Measurements from ENCODE around the gene ENDOG. TPM values are rescaled to one million over a fixed set of nuclear protein-coding genes. Genes with fewer than 3 reads are reported as not detected.
A peak's percentile ranks its signal among the peaks of the same experiment; 100 is the strongest.

ENDOG gene
- total RNA-seq, 1 donor from 2014 or later, result 54.0 TPM

DNA sequence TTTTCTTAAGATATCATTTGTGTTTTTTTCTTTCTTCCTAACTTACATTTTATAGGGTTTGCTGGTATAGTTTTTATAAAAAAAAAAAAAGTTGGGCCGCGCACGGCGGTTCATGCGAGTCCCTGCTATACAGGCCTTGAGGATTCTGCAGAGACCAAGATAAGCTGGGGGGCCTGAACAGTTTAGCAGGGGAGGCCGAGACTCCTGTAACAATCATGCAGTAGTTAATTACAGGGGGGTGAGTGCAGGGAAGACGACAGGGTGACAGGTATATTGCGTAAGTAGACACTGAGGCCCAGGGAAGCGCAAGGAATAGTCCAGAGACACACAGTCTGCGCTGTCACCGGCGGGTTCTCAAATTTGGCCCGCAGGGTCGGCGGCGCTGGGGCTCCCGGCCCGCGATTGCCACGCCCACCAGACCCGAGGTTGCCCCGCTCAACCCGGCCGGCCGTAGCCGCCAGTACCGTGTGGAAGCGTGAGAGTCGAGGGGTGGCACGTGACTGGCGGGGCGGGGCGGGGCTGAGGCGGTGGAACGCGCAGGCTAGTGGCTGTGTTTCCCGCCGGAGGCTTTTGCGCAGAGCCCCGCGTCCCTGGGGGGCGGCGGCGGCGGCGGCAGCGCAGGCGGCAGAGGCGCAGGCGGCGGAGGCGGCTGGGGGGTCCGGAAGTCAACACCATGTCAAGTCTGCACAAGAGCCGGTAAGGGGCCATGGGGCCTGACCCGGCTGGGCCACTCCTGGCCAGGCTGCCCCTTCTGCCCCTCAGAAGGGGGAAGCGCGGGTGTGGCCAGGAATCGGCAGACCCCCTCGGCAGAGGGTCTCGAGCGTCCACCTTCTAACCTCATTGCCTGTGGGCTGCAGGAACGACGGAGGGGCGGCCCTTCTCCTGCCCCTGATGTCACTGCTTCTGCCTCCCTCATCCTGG lies 31.4 kb upstream of the ENDOG start, which contains the start of gene TBC1D13:
Gene TBC1D13, plus strand, starts transcription at position 573 of the 921 bp plus-strand sequence. Its CDS starts 101 bp downstream, at position 674.
- H3K27me3 ChIP-seq (ENCODE audit: control insufficient read depth, insufficient read depth, low read length), result no peaks in the 10 kb centered on the region
- peak within 1 kb of the TSS; percentile 100 for H3K4me3 ChIP-seq (ENCODE audit: low read depth, low read length)
- DNase-seq (ENCODE audit: low read depth) (peak; percentile 29), FAIRE-seq (no peak)
- peaks cover 8% of the 10 kb centered on the region for H3K36me3 ChIP-seq (ENCODE audit: control insufficient read depth, insufficient read depth, low read length)
- TF ChIP-seq, protein P1, sequence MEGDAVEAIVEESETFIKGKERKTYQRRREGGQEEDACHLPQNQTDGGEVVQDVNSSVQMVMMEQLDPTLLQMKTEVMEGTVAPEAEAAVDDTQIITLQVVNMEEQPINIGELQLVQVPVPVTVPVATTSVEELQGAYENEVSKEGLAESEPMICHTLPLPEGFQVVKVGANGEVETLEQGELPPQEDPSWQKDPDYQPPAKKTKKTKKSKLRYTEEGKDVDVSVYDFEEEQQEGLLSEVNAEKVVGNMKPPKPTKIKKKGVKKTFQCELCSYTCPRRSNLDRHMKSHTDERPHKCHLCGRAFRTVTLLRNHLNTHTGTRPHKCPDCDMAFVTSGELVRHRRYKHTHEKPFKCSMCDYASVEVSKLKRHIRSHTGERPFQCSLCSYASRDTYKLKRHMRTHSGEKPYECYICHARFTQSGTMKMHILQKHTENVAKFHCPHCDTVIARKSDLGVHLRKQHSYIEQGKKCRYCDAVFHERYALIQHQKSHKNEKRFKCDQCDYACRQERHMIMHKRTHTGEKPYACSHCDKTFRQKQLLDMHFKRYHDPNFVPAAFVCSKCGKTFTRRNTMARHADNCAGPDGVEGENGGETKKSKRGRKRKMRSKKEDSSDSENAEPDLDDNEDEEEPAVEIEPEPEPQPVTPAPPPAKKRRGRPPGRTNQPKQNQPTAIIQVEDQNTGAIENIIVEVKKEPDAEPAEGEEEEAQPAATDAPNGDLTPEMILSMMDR (IDR thresholded peaks at IDR 0.05; ENCODE audit: insufficient read depth, low read length, severe bottlenecking), result no peak

DNA sequence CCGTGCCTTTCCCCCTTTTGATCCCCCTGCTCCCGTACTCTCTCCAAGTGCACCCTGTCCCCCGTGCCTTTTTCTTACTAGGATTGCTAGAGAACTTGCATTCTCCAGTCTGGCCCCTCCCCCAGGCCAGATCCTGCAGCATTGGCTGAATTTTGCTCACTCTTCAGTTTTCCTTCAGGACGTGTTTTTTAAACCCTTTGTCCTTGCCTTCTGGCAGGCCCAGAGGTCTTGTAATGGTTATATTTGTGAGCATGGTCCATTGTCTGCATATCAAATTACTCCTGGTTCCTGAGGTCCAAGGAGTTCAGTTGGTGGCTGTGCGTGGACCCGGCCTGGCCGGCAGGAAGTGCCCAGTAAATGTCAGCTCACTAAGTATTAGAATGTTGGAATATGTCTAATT lies 30.6 kb upstream of the ENDOG start:
- TF ChIP-seq, protein P1 (IDR thresholded peaks at IDR 0.05; ENCODE audit: insufficient read depth, low read length, severe bottlenecking), result no peak
- H3K27me3 ChIP-seq (ENCODE audit: control insufficient read depth, insufficient read depth, low read length), result no peaks in the 10 kb centered on the region
- H3K36me3 ChIP-seq (ENCODE audit: control insufficient read depth, insufficient read depth, low read length), result peaks cover 13% of the 10 kb centered on the region
- peak overlapping the region; percentile 100 for H3K4me3 ChIP-seq (ENCODE audit: low read depth, low read length)
- no peak for FAIRE-seq
- peak; percentile 13 for DNase-seq (ENCODE audit: low read depth)

DNA sequence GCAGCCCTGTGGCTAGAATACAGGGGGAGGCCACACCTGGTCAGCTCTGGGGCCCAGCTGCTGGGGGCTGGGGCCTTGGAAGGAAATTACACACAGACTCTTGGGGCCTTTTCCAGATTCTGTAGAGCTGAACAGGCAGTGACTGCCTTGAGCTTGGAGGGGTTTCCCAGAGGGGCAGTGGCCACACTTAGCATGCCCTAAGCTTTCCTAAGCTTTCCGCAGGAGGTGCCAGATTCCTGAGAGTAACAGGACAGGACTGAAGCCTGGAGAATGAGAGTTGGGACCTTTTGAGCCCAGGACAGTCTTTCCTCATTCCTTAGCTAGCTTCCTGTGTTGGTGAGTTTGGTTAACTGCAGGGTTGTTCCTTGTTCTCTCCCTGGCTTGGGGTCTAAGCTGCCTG lies 29.9 kb upstream of the ENDOG start:
- Histone ChIP-seq H3K36me3 (ENCODE audit: control insufficient read depth, insufficient read depth, low read length) (peaks cover 16% of the 10 kb centered on the region), H3K4me3 (ENCODE audit: low read depth, low read length) (no peak overlapping the region), H3K27me3 (ENCODE audit: control insufficient read depth, insufficient read depth, low read length) (no peaks in the 10 kb centered on the region)
- DNase-seq (ENCODE audit: low read depth) (no peak), FAIRE-seq (no peak)
- TF ChIP-seq, protein P1 (IDR thresholded peaks at IDR 0.05; ENCODE audit: insufficient read depth, low read length, severe bottlenecking), result no peak

DNA sequence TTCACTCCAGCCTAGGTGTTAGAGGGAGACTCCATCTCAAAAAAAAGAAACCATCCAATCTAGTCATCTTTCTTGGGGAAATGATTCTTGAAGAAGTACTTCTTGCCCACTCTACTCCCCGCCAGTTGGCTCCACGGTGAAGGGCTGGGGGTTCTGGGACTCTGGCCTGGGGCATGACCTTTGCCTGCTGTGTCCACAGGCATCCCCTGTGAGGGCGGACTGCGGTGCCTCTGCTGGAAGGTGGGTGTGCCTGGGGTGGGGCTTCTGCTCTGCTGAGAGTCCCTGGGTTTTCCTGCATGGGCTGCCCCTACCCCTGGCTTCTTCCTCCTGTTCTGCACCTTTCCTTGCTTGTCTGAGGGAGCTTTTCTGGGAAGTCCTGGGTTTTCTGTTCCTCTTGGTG lies 27.8 kb upstream of the ENDOG start:
- Histone ChIP-seq H3K36me3 (ENCODE audit: control insufficient read depth, insufficient read depth, low read length) (peaks cover 18% of the 10 kb centered on the region), H3K27me3 (ENCODE audit: control insufficient read depth, insufficient read depth, low read length) (no peaks in the 10 kb centered on the region), H3K4me3 (ENCODE audit: low read depth, low read length) (no peak overlapping the region)
- TF ChIP-seq, protein P1 (IDR thresholded peaks at IDR 0.05; ENCODE audit: insufficient read depth, low read length, severe bottlenecking), result no peak
- DNase-seq (ENCODE audit: low read depth) (no peak), FAIRE-seq (no peak)

DNA sequence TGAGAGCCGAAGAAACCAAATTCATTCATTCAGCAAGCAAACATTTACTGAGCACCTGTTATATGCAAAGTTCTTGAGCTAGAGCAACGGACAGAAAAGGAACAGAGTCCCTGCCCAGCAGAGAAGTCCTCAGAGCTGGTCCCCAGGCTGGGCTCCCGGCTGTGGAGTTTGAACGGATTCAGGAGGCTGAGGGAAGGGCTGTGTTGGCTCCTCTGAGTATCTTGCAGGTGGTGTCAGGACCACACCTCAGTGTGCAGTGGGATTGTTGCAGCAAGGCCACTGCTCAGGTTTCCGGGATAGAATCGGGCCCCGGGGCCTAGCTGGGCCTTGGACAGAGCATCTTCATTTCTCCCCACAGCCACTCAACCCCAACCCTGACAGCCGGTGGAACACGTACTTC lies 26.2 kb upstream of the ENDOG start:
- no peak overlapping the region for H3K4me3 ChIP-seq (ENCODE audit: low read depth, low read length)
- TF ChIP-seq, protein P1 (IDR thresholded peaks at IDR 0.05; ENCODE audit: insufficient read depth, low read length, severe bottlenecking), result no peak
- H3K36me3 ChIP-seq (ENCODE audit: control insufficient read depth, insufficient read depth, low read length), result peaks cover 20% of the 10 kb centered on the region
- H3K27me3 ChIP-seq (ENCODE audit: control insufficient read depth, insufficient read depth, low read length), result no peaks in the 10 kb centered on the region
- no peak for FAIRE-seq
- DNase-seq (ENCODE audit: low read depth), result no peak
